Amygdala (tissue), 56 donors: ENCODE results near the gene CARMIL1.
A peak's percentile ranks its signal among the peaks of the same experiment; 100 is the strongest.
"Not testable (repeated sequence)": the region's sequence is repeated elsewhere in the genome, so short reads cannot be mapped to it uniquely, and the experiment has no call there.

Source experiments
- DNase-seq, 56 donors: peaks; one replicate each; lab custom pipeline; 2025; lab: John Stamatoyannopoulos, UW

The CARMIL1 gene

DNA sequence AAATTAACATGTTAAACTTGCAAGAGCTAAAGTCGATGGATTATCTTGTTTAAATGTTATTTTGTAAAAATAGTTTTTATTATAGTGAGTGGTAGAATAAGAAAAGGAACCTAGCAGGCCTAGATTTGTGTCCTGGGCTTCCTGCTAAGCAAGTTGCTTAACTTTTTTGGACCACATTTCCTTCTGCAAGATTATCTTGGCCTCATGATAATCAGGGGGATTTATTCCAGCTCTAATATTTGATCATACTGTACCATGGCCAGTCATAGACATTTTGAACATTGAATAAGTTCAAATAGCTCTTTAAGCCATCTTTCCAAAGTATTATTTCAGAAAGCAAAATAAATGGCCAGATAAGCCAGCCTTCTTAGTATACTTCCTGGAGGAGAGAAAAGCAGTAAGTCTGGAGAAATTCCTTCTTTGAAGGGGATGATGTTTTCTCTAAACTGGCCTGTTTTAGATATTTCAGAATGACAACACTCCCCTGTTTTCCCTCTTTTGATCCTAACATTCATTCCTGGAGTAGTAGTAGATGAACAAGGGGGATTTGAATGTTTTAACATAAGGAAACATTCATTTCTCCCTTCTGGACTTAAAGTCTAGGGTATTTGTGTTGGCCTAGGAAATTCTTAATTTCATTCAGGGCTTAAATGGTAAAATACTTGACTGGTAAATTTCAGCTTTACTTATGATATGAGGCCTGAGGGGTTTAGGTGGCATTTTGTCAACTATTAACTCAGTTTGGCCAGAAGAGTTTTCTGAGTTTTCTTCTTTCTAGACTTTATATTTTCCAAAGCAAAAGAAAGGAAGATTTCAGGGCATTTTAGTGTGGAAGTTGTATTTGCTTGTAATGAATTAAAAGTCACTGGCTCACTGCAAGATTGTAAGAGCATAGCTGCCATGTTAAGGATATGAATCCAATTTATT is 264.1 kb downstream of the CARMIL1 start:
- no peak for DNase-seq

DNA sequence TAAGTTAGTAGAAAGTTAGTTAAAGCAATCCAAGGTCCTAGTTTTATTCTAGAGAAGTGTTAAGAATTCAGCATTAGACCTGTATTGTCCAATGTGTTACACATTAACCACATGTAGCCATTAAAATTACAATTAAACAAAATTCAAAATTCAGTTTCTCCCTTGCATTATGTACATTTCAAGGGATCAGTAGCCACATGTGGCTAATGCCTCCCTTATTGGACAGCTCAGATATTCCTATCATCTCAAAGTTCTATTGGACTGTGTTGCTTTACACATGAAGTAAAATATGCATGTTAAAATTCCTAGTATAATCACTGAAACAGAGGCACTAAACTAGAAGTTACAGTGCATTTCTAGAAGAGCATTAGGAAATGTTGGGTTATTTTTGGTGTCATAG is 265.7 kb downstream of the CARMIL1 start:
- DNase-seq, result no peak

DNA sequence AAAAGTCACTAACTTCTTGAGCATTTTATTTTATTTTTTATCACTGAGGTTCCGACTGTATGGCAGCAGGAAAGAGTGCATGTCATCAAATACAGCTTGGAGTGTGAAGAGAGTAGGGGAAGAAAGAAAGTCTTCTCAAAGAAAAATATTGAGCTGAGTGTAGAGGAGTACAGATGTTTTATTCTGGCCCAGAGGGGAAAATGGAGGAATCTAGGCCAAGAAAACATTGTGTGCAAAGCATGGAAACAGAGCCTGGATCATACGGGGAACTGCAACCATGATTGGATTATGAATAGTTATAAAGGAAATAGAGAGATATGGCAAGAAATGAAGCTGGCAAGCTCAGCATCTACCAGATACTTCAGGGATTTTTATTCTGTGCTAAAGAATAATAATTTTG is 268.6 kb downstream of the CARMIL1 start:
- no peak for DNase-seq

GRCh38 chr6:25548451-25548850 is 269.3 kb downstream of the CARMIL1 start:
- DNase-seq, result no peak

- no peak for DNase-seq
Observed at GRCh38 chr6:25550631-25551030, 271.5 kb downstream of the CARMIL1 start.

- DNase-seq, result no peak
Observed at GRCh38 chr6:25553502-25553901, 274.3 kb downstream of the CARMIL1 start.

- DNase-seq, result no peak
Observed at GRCh38 chr6:25555188-25555587, 276.0 kb downstream of the CARMIL1 start.

GRCh38 chr6:25556516-25556915 is 277.3 kb downstream of the CARMIL1 start:
- DNase-seq, result peak in 53 of 56 donors; percentile 4 to 85 (median 30)

- DNase-seq, result no peak
Observed at GRCh38 chr6:25558155-25558817, 279.1 kb downstream of the CARMIL1 start.

DNA sequence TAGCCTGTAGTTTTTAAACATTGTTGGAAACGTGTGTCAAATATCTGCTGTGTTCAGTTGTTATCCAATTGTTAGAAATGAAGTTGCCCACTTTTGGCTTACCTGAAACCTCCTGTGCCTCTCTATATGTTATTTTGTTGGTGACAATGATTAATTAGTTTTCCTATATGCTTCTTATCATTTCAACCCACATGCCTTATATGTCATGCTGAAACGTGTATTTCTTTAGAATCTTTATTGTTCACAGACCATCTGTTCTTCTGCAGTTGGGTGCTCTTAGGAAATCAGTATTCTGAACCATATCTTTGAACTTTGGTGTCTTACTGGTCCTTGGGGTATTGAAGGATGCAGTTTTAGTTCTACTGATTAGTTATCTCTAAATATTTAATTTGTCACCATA is 281.7 kb downstream of the CARMIL1 start:
- no peak for DNase-seq

DNA sequence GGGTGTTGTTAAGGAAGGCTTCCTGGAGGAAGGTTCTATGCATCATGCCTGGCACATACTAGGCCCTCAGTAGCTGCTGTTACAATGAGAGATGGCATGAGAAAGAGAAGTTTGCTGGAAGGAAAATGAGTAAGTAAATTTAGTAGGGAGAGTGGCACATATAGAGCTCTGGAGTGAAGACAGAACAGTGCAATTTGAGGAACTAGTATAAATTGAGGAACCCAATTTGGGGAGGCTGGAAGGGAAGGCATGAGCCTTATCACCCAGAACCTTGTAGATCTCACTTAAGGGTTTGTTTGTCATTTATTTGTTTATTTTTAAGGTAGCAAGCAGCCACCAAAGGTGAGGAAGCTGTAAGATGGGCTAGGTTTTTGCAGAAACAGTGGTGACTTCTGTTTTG is 285.8 kb downstream of the CARMIL1 start:
- DNase-seq, result no peak

DNA sequence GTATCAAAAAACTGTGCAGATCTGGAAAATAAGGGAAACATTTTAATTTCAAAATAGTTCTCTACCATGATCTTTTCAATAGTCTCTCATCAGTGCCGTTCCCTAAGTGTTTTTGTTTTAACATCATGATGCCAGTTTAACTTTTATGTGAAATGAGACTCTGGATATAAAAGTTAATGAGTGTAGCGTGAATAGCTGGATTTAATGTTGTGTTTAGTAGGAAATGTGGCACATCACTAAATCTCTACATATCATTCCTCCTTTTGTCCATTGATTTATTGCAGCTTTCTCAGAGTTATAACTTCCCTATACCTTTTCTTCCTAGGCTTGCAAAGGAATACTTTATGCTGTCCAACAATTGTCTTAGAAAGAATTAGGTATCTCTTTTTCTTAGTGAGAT is 291.4 kb downstream of the CARMIL1 start:
- no peak for DNase-seq

DNA sequence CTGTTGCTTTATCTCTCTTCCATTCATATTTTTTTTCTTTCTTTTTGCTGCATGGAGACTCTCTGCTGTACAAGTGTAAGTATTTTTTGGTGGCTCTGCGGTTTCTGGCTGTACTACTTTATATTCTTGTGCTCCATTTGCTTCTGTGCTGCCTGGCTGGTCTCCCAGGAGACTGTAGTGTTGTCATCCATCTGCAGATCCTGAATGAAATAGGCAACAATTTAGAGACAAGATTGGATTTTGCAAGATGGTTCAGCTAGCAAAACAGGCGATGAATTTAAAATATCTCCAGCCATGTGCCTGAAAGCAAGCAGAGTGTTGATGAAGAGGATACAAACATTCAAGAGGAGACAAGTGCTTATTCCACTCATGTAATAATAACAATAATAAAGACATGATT is 297.7 kb downstream of the CARMIL1 start:
- DNase-seq, result peak in 33 of 56 donors; percentile 0 to 57 (median 13)

DNA sequence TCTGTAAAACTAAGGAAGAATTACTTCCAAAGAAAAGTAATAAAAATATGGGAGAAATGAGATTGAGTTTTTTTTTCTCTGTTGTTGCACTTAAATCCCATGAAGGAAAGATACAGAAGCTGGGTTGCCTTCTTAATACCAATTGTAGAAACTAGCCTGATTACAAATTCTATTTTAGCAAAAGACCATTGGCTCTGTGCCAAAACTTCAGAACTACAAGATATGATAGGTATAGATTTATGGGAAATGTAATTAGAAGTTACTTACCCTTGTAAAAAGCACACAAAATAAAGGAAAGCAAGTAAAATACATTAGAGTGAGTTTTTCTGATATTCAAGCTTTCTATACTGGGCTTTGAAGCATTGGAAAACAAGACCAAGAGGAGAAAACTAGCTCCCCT is 299.4 kb downstream of the CARMIL1 start:
- no peak for DNase-seq

GRCh38 chr6:25579391-25579883 is 300.3 kb downstream of the CARMIL1 start:
- DNase-seq, result no peak

- DNase-seq, result no peak
Observed at GRCh38 chr6:25579902-25580495, 300.8 kb downstream of the CARMIL1 start.

DNA sequence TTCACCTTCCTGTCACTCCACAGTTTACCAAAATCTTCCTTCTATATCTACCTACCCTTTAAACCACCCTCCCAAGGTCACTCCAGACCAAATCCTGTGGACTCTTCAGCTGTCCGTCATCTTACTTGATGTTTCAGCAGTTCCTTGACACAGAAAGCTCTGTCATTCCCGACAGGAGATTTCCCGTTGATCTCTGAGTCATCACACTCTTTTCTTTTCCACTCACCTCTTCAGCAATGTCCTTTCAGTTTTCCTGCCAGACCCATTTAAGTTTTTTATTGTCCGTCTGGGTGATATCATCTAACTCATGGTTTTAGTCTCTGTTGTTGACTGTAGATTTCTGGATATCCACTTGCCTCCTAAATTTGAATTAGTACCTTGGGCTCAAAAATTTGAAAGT is 302.9 kb downstream of the CARMIL1 start:
- no peak for DNase-seq

- DNase-seq, result no peak
Observed at GRCh38 chr6:25583099-25583498, 303.9 kb downstream of the CARMIL1 start.

DNA sequence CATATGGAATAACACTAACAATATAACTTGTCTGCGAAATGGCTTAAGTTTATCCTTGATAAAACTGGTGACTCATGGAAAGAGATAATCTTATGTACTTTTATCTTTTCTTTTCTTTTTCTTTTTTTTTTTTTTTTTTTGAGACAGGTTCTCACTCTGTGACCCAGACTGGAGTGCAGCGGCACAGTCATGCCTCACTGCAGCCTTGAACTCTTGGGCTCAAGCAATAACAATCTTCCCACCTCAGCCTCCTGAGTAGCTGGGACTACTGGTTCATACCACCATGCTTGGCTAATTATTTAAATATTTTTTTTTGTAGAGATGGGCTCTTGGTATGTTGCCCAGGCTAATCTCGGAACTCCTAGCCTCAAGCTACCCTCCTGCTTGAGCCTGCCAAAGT is 304.7 kb downstream of the CARMIL1 start:
- DNase-seq, result no peak

DNA sequence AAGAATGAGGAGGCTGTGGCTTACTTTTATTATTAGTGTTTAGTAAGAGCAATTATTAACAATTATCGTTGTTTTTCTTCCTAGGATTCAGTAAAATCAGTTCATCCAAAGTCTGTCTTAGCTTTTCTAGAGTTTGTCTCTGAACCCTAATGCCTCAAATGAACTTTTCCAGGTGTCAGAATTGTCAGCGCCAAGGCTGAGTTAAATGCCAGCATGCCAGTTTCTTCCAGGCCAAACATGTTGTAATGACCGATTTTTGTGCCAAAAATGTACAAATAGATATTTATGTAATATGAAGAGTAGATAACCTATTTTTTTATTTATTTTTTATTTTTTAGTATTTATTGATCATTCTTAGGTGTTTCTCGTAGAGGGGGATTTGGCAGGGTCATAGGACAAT is 306.1 kb downstream of the CARMIL1 start:
- no peak for DNase-seq

- DNase-seq, result not testable (repeated sequence)
Observed at GRCh38 chr6:25586119-25586518, 306.9 kb downstream of the CARMIL1 start.
